ENCODE measurements around the gene CCDC172. TPM values are rescaled to one million over a fixed set of nuclear protein-coding genes. Genes with fewer than 3 reads are reported as not detected.
"Not testable (repeated sequence)": the region's sequence is repeated elsewhere in the genome, so short reads cannot be mapped to it uniquely, and the experiment has no call there.

Gene CCDC172
- total RNA-seq, 1 donor from 2014 or later, result not detected

GRCh38 chr10:116336866-116337265 is 12.6 kb downstream of the CCDC172 start:
- no peak for DNase-seq (ENCODE audit: low read depth)

GRCh38 chr10:116352125-116352524 is 27.9 kb downstream of the CCDC172 start:
- no peak for DNase-seq (ENCODE audit: low read depth)

- DNase-seq (ENCODE audit: low read depth), result no peak
These were observed 29.6 kb downstream of the CCDC172 start for GRCh38 chr10:116353817-116354216.

GRCh38 chr10:116355341-116355740 is 31.1 kb downstream of the CCDC172 start:
- no peak for DNase-seq (ENCODE audit: low read depth)

GRCh38 chr10:116356833-116357232 is 32.6 kb downstream of the CCDC172 start:
- no peak for DNase-seq (ENCODE audit: low read depth)

- no peak for DNase-seq (ENCODE audit: low read depth)
These were observed 40.6 kb downstream of the CCDC172 start for GRCh38 chr10:116364868-116365267.

- DNase-seq (ENCODE audit: low read depth), result no peak
These were observed 47.5 kb downstream of the CCDC172 start for GRCh38 chr10:116371737-116372136.

GRCh38 chr10:116382290-116382689 is 58.0 kb downstream of the CCDC172 start:
- no peak for DNase-seq (ENCODE audit: low read depth)

- no peak for DNase-seq (ENCODE audit: low read depth)
These were observed 61.1 kb downstream of the CCDC172 start for GRCh38 chr10:116385311-116385710.

- DNase-seq (ENCODE audit: low read depth), result peak; percentile 49
These were observed 62.0 kb downstream of the CCDC172 start for GRCh38 chr10:116385994-116386809.

GRCh38 chr10:116393246-116393831 is 69.1 kb downstream of the CCDC172 start:
- DNase-seq (ENCODE audit: low read depth), result not testable (repeated sequence)

- DNase-seq (ENCODE audit: low read depth), result no peak
These were observed 71.2 kb downstream of the CCDC172 start for GRCh38 chr10:116395223-116395985.

GRCh38 chr10:116398224-116398623 is 74.0 kb downstream of the CCDC172 start:
- no peak for DNase-seq (ENCODE audit: low read depth)

- no peak for DNase-seq (ENCODE audit: low read depth)
These were observed 78.6 kb downstream of the CCDC172 start for GRCh38 chr10:116402858-116403257.

- no peak for DNase-seq (ENCODE audit: low read depth)
These were observed 79.5 kb downstream of the CCDC172 start for GRCh38 chr10:116403740-116404250.

- no peak for DNase-seq (ENCODE audit: low read depth)
These were observed 84.5 kb downstream of the CCDC172 start for GRCh38 chr10:116408719-116409118.

- DNase-seq (ENCODE audit: low read depth), result no peak
These were observed 86.1 kb downstream of the CCDC172 start for GRCh38 chr10:116410351-116410750.

GRCh38 chr10:116417821-116418220 is 93.6 kb downstream of the CCDC172 start:
- DNase-seq (ENCODE audit: low read depth), result peak; percentile 20

- DNase-seq (ENCODE audit: low read depth), result no peak
These were observed 94.1 kb downstream of the CCDC172 start for GRCh38 chr10:116418389-116418788.

- DNase-seq (ENCODE audit: low read depth), result no peak
These were observed 97.6 kb downstream of the CCDC172 start for GRCh38 chr10:116421815-116422214.

- DNase-seq (ENCODE audit: low read depth), result no peak
These were observed 103.4 kb downstream of the CCDC172 start, which contains the start of gene PNLIPRP3 for GRCh38 chr10:116427671-116428070. TSS of gene PNLIPRP3 (plus strand) at chr10:116427847. CDS start at chr10:116428013, 166 bp downstream.

- no peak for DNase-seq (ENCODE audit: low read depth)
These were observed 105.2 kb downstream of the CCDC172 start for GRCh38 chr10:116429288-116429977.
